Body of pancreas (tissue), 4 donors: ENCODE measurements around the gene CSMD2. TPM values are rescaled to one million over a fixed set of nuclear protein-coding genes. Genes with fewer than 3 reads are reported as not detected.

ENCODE experiments used
- ATAC-seq: fragments of 150-250 bp; one replicate; pipeline ENCODE4 v1.9.1; 2016
- DNase-seq, 4 donors: peaks; one replicate each; pipeline ENCODE4 v3.0.0-alpha.2; 2019
- H3K27ac ChIP-seq, 4 donors: fragments of 200-600 bp; sonication (generic); 1 replicate in 3 of 4; 2 replicates in 1 of 4; pipeline versions ENCODE4 v1.5.1 to v1.6.1; 2016 to 2019; ENCODE audit warnings: mild to moderate bottlenecking in 1 of 4, mixed read lengths in 1 of 4, moderate library complexity in 1 of 4
- H3K27me3 ChIP-seq, 2 donors: fragments of 200-600 bp; sonication (generic); one replicate each; pipeline ENCODE4 v1.6.0; 2016; ENCODE audit warnings: mild to moderate bottlenecking in 1 of 2
- H3K36me3 ChIP-seq, 2 donors: fragments of 200-600 bp; sonication (generic); replicated peaks in 1 of 2; 2 replicates each; pipeline ENCODE4 v1.5.1; 2016; ENCODE audit warnings: low read depth in 2 of 2; ENCODE audit not compliant: insufficient read depth in 1 of 2
- H3K4me1 ChIP-seq: fragments of 200-600 bp; sonication (generic); one replicate; pipeline ENCODE4 v1.6.0; 2016
- H3K4me3 ChIP-seq, 2 donors: fragments of 200-600 bp; sonication (generic); 1 replicate in 1 of 2; 2 replicates in 1 of 2; pipeline ENCODE4 v1.5.1; 2016 to 2019
- H3K9me3 ChIP-seq, 3 donors: fragments of 200-600 bp; sonication (generic); 1 replicate in 2 of 3; 2 replicates in 1 of 3; pipeline ENCODE4 v1.5.1; 2016
- POLR2A ChIP-seq, 3 donors: fragments of 450-650 bp; IDR thresholded peaks; one replicate each; pipeline ENCODE4 v1.6.1; 2016; ENCODE audit warnings: antibody characterized with exemption in 3 of 3, mild to moderate bottlenecking in 2 of 3
- WGBS, 2 donors: methylation state at CpG; one replicate each; pipeline ENCODE4 v1.1.5; 2017; 5-methylcytosine and 5-hydroxymethylcytosine counted together
- intact Hi-C: fragments of 100-400 bp; cut with DNase I; formaldehyde crosslinking; loops from one replicate; pipeline ENCODE4 v1.15.1; 2023
- total RNA-seq, 2 donors: library from RNA; depleted of rRNA; stranded (reverse); fragments of >200 nt; gene quantifications; one replicate each; pipeline ENCODE4 v1.1.0, GENCODE V29; 2016
- TF ChIP-seq, protein P1 (sequence below), 7 experiments: fragments of 450-650 bp in 4 of 7; fragments of 200-600 bp in 3 of 7; sonication (generic) in 3 of 7; IDR thresholded peaks; one replicate each; pipeline ENCODE4 v1.5.1; 2016 to 2019; ENCODE audit warnings: antibody characterized with exemption in 7 of 7

Gene CSMD2
- total RNA-seq, 2 donors from 2014 or later = 0.26 to 0.33 TPM

DNA sequence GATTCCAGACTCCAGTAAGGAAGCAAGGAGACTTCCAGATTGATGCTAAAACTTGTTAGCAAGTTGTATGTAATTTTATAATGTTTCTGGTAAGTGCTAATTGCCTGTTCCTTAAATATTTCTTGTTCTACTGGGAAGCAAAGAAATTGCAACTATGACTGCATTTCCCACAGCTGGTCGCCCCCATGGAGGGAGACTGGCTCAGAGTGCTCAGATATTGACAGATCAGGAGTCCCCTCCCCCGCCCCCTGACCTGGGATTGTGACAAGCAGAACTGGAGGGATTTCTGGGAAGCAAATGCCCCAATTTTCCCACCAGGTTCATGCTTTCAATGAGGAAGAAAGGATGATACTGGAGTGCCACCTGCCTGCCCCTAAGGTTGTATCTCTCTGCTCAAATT lies 383.4 kb downstream of the CSMD2 start:
- 41 to 63% methylated on average over 2 of the region's 2 CpGs for WGBS, 2 donors
- Histone ChIP-seq H3K27ac (no peak overlapping the region), H3K9me3 (no peaks in the 10 kb centered on the region), H3K27me3 (no peaks in the 10 kb centered on the region), H3K4me1 (no peaks in the 10 kb centered on the region), H3K36me3 (no peaks in the 10 kb centered on the region), H3K4me3 (no peak overlapping the region)
- TF ChIP-seq, protein P1, sequence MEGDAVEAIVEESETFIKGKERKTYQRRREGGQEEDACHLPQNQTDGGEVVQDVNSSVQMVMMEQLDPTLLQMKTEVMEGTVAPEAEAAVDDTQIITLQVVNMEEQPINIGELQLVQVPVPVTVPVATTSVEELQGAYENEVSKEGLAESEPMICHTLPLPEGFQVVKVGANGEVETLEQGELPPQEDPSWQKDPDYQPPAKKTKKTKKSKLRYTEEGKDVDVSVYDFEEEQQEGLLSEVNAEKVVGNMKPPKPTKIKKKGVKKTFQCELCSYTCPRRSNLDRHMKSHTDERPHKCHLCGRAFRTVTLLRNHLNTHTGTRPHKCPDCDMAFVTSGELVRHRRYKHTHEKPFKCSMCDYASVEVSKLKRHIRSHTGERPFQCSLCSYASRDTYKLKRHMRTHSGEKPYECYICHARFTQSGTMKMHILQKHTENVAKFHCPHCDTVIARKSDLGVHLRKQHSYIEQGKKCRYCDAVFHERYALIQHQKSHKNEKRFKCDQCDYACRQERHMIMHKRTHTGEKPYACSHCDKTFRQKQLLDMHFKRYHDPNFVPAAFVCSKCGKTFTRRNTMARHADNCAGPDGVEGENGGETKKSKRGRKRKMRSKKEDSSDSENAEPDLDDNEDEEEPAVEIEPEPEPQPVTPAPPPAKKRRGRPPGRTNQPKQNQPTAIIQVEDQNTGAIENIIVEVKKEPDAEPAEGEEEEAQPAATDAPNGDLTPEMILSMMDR (IDR thresholded peaks at IDR 0.05) = no peak
- no peak for TF ChIP-seq POLR2A (IDR thresholded peaks at IDR 0.05)
- DNase-seq (no peak), ATAC-seq (no peak)
- intact Hi-C loops = no loop called here

DNA sequence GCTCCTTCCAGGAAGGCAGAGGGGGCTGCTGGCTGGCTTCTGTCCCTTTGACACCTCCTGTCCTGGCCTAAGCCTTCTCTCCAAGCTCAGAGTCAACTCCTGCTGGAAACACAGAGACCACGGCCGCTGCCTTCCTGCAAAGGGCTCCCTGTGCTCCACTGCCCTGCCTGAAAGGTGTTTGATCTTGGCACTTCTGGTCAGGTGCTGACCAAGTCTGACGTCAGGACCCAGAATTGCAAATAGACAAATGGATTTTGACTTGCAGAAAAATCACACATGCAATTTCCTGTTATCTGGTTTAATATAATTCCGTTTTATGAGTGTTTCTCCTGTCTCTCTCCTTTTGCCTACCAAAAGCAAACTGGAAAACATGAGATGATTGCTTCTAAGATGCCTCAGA lies 387.7 kb downstream of the CSMD2 start:
- TF ChIP-seq, protein P1 (IDR thresholded peaks at IDR 0.05) = no peak
- no peak for TF ChIP-seq POLR2A (IDR thresholded peaks at IDR 0.05)
- Histone ChIP-seq H3K4me3 (no peak overlapping the region), H3K36me3 (no peaks in the 10 kb centered on the region), H3K9me3 (no peaks in the 10 kb centered on the region), H3K27ac (no peak overlapping the region), H3K4me1 (no peaks in the 10 kb centered on the region), H3K27me3 (peaks cover 0 to 4% of the 10 kb centered on the region in 2 donors)
- intact Hi-C loops = no loop called here
- whole genome bisulfite sequencing, 2 donors = 45% methylated on average over 4 of the region's 4 CpGs
- ATAC-seq (no peak), DNase-seq (no peak)

DNA sequence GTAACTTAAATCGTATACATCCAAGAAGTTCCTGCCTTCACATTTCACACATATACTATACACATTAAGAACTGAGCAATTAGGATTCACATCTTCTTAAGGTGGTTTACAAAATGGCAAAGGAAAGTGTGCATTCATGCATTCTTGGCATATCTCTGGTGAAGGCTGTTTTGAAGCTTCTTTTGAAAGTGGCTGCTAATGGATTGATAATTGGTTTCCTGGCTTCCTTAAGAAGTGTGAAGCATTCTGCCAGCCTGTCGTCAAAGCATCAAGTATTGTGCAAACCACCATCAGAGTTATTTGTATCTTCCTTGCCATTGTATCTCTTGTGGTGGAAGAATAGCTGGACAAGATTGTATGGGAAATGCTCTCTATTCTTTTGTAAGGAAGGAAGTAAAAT lies 396.2 kb downstream of the CSMD2 start:
- Histone ChIP-seq H3K9me3 (no peaks in the 10 kb centered on the region), H3K27me3 (no peaks in the 10 kb centered on the region), H3K27ac (no peak overlapping the region), H3K36me3 (no peaks in the 10 kb centered on the region), H3K4me3 (no peak overlapping the region), H3K4me1 (no peaks in the 10 kb centered on the region)
- DNase-seq (no peak), ATAC-seq (no peak)
- 29 to 44% methylated on average over 2 of the region's 2 CpGs for WGBS, 2 donors
- TF ChIP-seq, protein P1 (IDR thresholded peaks at IDR 0.05) = no peak
- intact Hi-C loops = no loop called here

DNA sequence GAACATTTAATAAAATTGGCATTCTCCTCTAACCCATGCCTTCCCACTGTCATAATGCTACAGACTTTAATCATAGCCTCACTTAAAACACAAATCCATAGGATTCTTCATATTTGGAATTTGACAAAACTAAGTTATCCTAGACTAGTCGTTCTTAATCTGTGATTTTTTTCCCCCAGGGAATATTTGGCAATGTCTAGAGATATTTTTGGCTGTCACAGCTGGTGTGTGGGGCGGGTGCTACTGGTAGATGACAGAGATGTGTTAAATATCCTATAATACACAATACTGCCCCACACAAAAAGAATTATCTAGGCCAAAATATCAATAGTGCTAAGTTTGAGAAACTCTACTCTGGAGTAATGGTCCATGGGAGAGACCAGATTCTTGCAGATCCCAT lies 396.9 kb downstream of the CSMD2 start:
- ATAC-seq = no peak
- no peaks in the 10 kb centered on the region for H3K9me3 ChIP-seq
- intact Hi-C loops = no loop called here
- no peak overlapping the region for H3K4me3 ChIP-seq
- TF ChIP-seq, protein P1 (IDR thresholded peaks at IDR 0.05) = no peak
- TF ChIP-seq POLR2A (IDR thresholded peaks at IDR 0.05) = no peak
- H3K36me3 ChIP-seq = no peaks in the 10 kb centered on the region
- 39% methylated on average over 2 of the region's 2 CpGs for WGBS, 2 donors
- DNase-seq = no peak
- no peak overlapping the region for H3K27ac ChIP-seq
- H3K4me1 ChIP-seq = no peaks in the 10 kb centered on the region
- H3K27me3 ChIP-seq = no peaks in the 10 kb centered on the region

DNA sequence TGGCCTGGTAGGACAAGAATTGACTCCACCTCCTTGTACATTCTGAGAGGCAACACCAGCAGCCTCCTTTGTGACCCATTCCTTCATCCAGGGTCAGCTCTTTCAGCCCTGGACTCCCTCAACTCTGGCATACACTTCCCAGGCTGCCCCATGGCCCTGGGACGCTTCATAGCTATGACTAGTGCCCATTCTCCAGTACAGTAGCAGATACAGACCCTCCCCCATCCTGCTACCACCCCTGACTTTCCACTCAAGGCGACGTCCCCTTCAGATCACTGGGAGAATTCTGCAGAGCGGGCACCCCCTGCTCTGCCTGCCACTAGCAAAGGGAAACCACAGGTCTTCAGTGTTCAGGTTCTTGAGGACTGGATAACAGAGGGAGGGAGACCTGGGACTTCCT lies 400.9 kb downstream of the CSMD2 start:
- 28 to 80% methylated on average over 3 to 4 of the region's 4 CpGs for WGBS, 2 donors
- Histone ChIP-seq H3K4me3 (no peak overlapping the region), H3K27me3 (no peaks in the 10 kb centered on the region), H3K4me1 (no peaks in the 10 kb centered on the region), H3K27ac (no peak overlapping the region), H3K9me3 (no peaks in the 10 kb centered on the region), H3K36me3 (no peaks in the 10 kb centered on the region)
- ATAC-seq = no peak
- TF ChIP-seq, protein P1 (IDR thresholded peaks at IDR 0.05) = no peak
- TF ChIP-seq POLR2A (IDR thresholded peaks at IDR 0.05) = no peak
- DNase-seq = no peak
- intact Hi-C loops = no loop called here
